GM10248 (cell line): Measurements from ENCODE around the gene SEMA6A.

ENCODE experiments used
- CTCF ChIA-PET: fragments of 300-600 bp; sonication (Branson Sonifier 250); formaldehyde crosslinking; extraction: SDS; loops from one replicate; lab custom pipeline; 2021; ENCODE audit warnings: antibody characterized with exemption; lab: Yijun Ruan, JAX
- POLR2A ChIA-PET: fragments of 350-650 bp; sonication (Branson Sonifier 250); formaldehyde crosslinking; extraction: SDS; loops from one replicate; lab custom pipeline; 2020; ENCODE audit warnings: antibody characterized with exemption; lab: Yijun Ruan, JAX
- DNase-seq: peaks from one replicate; pipeline ENCODE4 v3.0.0; 2012; ENCODE audit errors: extremely low spot score
- TF ChIP-seq, protein P1 (sequence below): IDR thresholded peaks from 2 replicates; pipeline ENCODE4 v1.5.1; 2012; ENCODE audit warnings: mild to moderate bottlenecking, low read depth; ENCODE audit errors: extremely low read depth, missing control alignments, control extremely low read depth

The SEMA6A gene

DNA sequence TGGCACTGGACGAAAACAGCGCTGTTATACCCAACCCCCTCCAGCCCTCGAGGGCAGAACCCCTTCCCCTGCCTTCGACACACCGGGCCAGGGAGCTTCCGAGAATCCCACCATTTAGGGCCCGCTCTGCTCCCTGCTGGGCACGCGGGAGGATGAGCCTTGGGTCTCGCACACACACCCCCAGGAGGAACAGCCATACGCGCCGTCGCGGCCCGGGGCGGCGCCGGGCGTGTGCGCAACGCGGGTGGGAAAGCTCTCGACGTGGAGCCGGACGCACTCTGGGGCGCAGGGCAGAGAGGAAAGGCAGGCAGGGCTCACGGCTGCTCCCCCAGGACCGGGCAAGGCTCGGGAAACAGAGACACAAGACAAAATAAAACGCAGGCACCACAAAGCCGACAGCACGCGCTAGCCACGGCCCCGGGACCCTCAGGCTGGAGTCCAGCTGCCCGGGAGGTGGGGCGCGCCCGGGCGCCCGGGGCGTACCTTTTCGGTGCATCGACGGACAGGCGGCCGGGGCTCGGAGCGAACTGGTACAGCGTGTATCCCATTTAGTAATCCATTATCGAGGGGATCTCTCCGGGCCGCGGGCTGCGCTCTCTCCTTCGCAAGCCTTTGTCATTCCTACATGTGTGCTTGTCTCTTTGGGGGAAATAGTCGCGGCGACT lies 789 bp downstream of the SEMA6A start:
- CTCF ChIA-PET, result interaction anchor here (1.5 to 4.0 kb wide), 2 partner anchors 10 to 437 kb away, joined by 5 to 19 read pairs; no protein-coding TSS in a partner anchor
- TF ChIP-seq, protein P1, sequence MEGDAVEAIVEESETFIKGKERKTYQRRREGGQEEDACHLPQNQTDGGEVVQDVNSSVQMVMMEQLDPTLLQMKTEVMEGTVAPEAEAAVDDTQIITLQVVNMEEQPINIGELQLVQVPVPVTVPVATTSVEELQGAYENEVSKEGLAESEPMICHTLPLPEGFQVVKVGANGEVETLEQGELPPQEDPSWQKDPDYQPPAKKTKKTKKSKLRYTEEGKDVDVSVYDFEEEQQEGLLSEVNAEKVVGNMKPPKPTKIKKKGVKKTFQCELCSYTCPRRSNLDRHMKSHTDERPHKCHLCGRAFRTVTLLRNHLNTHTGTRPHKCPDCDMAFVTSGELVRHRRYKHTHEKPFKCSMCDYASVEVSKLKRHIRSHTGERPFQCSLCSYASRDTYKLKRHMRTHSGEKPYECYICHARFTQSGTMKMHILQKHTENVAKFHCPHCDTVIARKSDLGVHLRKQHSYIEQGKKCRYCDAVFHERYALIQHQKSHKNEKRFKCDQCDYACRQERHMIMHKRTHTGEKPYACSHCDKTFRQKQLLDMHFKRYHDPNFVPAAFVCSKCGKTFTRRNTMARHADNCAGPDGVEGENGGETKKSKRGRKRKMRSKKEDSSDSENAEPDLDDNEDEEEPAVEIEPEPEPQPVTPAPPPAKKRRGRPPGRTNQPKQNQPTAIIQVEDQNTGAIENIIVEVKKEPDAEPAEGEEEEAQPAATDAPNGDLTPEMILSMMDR, result no peak
- peak; percentile 44 for DNase-seq
- POLR2A ChIA-PET, result no interaction called here

DNA sequence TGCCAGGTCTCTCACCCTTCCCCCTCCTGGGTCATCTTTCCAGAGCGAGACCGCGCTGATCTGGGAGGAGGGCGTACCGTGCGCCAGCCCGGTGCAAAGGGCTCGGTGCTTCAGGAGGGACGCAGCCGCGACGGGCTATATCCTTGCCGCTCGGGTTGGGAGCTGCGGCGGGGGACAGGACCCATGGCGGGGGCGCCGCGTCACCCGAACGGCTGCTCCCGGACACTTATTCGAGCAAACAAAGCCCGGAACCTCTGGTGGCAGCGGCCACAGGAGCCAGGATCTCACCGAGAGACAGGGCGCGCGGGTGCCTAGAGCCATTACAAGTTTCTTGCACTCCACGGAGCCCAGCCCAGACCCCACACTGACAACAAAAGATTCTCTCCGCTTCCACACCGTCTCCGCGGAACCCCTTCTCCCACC lies 1.3 kb downstream of the SEMA6A start:
- ChIA-PET CTCF (interaction anchor here (1.5 to 4.0 kb wide), 2 partner anchors 9 to 436 kb away, joined by 5 to 19 read pairs; no protein-coding TSS in a partner anchor), POLR2A (no interaction called here)
- peak; percentile 33 for DNase-seq

DNA sequence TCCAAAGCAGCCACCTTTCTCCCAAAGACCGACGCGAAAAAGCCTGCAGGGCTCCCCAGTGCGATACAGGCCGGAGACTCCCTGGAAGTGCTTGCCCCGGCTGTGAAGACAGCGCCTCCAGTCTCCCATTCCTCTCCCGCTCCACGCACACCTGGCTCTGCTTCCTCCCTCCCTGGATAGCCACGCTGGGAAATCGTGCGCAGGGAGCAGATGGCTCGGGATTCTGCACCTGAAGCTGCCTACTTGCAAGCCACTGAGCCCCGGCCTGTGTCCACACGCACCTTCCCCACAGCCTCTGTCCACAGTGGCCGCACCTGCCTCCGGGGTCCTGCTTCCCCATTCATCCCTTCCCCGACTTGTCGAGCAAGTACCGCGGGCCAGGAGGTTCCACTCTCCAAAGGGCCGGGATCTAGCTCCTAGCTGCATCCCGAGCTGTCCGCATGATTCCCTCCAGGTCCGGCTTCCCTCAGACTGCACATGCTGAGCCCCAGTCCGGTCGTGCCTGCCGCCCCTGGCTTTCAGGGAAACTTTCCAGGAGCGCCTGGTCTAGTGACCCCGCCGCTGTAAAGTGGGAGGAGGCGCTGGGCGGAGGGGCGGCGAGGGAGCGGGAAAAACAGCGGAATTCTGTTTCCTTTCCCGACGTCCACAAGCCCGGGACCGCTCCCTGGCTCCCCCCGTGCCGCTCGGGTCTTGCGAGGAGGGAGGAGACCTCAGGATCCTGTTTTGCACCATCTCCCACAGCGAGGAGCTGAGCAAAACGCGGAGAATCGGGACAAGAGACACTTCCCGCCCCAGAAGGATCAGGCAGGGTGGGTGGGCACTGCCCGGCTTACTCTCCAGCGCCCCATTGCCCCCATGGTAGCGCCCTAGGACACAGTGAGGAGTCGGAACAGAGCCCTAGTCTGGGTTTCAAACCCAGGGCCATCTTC lies 2.0 kb downstream of the SEMA6A start:
- POLR2A ChIA-PET, result no interaction called here
- CTCF ChIA-PET, result interaction anchor here (1.5 kb wide), 1 partner anchor 9 kb away, joined by 5 read pairs; no protein-coding TSS in a partner anchor
- TF ChIP-seq, protein P1, result no peak
- DNase-seq, result no peak

More for the DNA sequence above, 1.3 kb downstream of the SEMA6A start:
- TF ChIP-seq, protein P1, result no peak

DNA sequence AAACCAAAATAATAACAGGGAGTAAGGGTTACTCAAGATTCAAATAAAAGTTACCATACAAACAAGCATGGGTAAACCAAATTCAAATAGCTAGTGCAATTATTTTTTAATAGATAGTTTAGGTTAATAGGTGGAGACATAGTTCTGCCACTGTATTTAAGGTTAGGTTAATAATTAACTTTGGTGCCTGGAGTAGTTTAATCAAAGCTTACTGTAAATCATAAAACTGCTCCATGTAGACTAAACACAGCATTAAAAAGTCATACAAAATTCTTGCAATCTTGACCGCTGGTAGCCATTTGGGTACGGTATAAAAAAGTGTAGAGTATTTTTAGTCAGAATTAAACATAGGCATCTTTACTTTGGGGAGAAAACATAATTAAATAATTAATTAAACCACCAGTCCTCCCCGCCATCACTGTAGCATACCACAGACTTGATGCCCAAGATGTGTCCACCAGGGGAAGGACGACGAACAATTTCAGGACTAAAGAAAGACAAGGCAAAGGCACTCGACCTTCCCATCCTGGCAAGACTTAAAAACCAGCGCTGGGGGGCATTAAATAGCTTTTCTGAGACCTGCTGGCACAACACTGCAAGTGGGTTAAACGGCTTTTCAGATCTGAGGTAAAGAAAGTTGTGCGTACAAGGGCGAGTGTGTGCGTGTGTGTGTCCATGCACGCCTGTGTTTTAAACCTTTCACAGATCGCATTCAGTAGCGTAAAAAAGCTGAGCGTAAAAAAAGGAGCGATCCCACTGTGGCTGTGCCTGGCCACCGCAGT lies 2.9 kb downstream of the SEMA6A start:
- POLR2A ChIA-PET, result no interaction called here
- CTCF ChIA-PET, result interaction anchor here (1.4 kb wide), 1 partner anchor 15 kb away, joined by 4 read pairs; no protein-coding TSS in a partner anchor
- TF ChIP-seq, protein P1, result no peak
- DNase-seq, result no peak

DNA sequence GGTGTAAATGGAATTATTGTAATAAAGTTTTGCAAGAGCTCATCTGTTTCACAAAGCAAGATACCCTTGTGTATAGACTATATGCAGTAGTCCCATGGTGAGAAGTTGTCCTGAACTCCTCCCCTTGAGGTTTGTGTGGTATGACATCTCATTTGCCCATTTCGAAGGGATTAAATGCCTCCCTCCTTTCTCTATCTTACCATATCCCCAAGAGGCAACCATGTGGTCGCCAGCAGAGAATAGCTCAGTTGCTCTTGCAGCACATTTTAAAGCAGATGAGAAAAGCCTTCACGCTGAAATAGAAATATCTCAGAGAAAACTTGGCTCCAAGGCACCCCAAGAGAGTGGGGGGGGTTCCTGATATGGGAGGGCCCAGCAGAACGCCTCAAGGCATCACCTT lies 4.6 kb downstream of the SEMA6A start:
- TF ChIP-seq, protein P1, result no peak
- POLR2A ChIA-PET, result no interaction called here
- CTCF ChIA-PET, result interaction anchor here (0.7 to 2.4 kb wide), 2 partner anchors 13 to 31 kb away, joined by 3 to 9 read pairs; no protein-coding TSS in a partner anchor
- DNase-seq, result no peak

DNA sequence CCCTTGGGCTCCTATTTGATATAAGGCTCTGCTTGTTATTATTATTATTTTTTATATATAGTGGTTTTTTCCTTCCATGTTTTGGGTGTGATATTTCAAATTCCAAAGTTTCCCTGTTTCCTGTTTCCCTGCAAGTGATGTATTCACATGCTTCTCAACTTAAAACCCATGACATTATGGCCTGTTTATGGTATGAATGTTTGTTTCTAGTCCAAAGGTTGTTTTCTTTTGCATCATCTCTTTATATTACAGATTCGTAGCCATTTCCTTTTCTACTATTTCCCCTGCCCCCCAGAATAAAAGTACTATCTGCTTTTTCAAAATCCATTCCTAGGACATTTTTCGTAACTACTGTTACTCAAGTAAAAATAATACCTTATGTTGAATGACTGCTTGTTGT lies 7.5 kb downstream of the SEMA6A start:
- DNase-seq, result no peak
- TF ChIP-seq, protein P1, result no peak
- ChIA-PET CTCF (interaction anchor here (1.2 kb wide), 1 partner anchor 37 kb away, joined by 3 read pairs; no protein-coding TSS in a partner anchor), POLR2A (no interaction called here)
